ENCODE data around the gene SESN3.

Gene SESN3

GRCh38 chr11:95123556-95123955 lies 107.4 kb downstream of the SESN3 start:
- DNase-seq (ENCODE audit: low read depth in 2 of 2) = no peak

- DNase-seq (ENCODE audit: low read depth in 2 of 2) = no peak
These were observed 109.3 kb downstream of the SESN3 start for GRCh38 chr11:95121698-95122097.

GRCh38 chr11:95119361-95120060 lies 111.5 kb downstream of the SESN3 start:
- no peak for DNase-seq (ENCODE audit: low read depth in 2 of 2)

GRCh38 chr11:95115597-95115996 lies 115.4 kb downstream of the SESN3 start:
- no peak for DNase-seq (ENCODE audit: low read depth in 2 of 2)

All from stimulated activated CD4-positive, alpha-beta T cell treated with anti-CD3 and anti-CD28 coated beads, Interleukin-12 subunit alpha, Interleukin-12 subunit beta, amount 100 ng/mL, for 24 hours (primary cell).